Measurements from ENCODE around the gene GZF1.

GZF1 gene

GRCh38 chr20:23387118-23387443 lies 25.1 kb downstream of the GZF1 start:
- no peaks in the 10 kb centered on the region for H3K9me3 ChIP-seq (ENCODE audit: severe bottlenecking)
- no peak overlapping the region for H3K4me3 ChIP-seq (ENCODE audit: severe bottlenecking)
- no peak overlapping the region for H3K27ac ChIP-seq (ENCODE audit: poor library complexity, severe bottlenecking)
- H3K27me3 ChIP-seq (ENCODE audit: insufficient read depth, poor library complexity, severe bottlenecking), result no peaks in the 10 kb centered on the region
- ATAC-seq (ENCODE audit: low read depth) (no peak), DNase-seq (ENCODE audit: low spot score) (no peak)
- TF ChIP-seq CTCF (IDR thresholded peaks at IDR 0.05; ENCODE audit: poor library complexity, severe bottlenecking), result no peak
- peaks cover 62% of the 10 kb centered on the region for H3K36me3 ChIP-seq (ENCODE audit: low read depth)
- no peaks in the 10 kb centered on the region for H3K4me1 ChIP-seq (ENCODE audit: insufficient read depth, poor library complexity, severe bottlenecking)

GRCh38 chr20:23390091-23390774 lies 28.3 kb downstream of the GZF1 start:
- Histone ChIP-seq H3K36me3 (ENCODE audit: low read depth) (peaks cover 72% of the 10 kb centered on the region), H3K27ac (ENCODE audit: poor library complexity, severe bottlenecking) (no peak overlapping the region)

GRCh38 chr20:23391707-23392310 lies 29.8 kb downstream of the GZF1 start:
- Histone ChIP-seq H3K36me3 (ENCODE audit: low read depth) (peaks cover 85% of the 10 kb centered on the region), H3K9me3 (ENCODE audit: severe bottlenecking) (no peaks in the 10 kb centered on the region), H3K4me3 (ENCODE audit: severe bottlenecking) (no peak overlapping the region), H3K27me3 (ENCODE audit: insufficient read depth, poor library complexity, severe bottlenecking) (no peaks in the 10 kb centered on the region), H3K27ac (ENCODE audit: poor library complexity, severe bottlenecking) (no peak overlapping the region), H3K4me1 (ENCODE audit: insufficient read depth, poor library complexity, severe bottlenecking) (no peaks in the 10 kb centered on the region)
- ATAC-seq (ENCODE audit: low read depth) (no peak), DNase-seq (ENCODE audit: low spot score) (no peak)
- TF ChIP-seq CTCF (IDR thresholded peaks at IDR 0.05; ENCODE audit: poor library complexity, severe bottlenecking), result no peak

More at GRCh38 chr20:23390091-23390774, 28.3 kb downstream of the GZF1 start:
- ATAC-seq (ENCODE audit: low read depth) (no peak), DNase-seq (ENCODE audit: low spot score) (no peak)
- H3K9me3 ChIP-seq (ENCODE audit: severe bottlenecking), result no peaks in the 10 kb centered on the region
- no peaks in the 10 kb centered on the region for H3K27me3 ChIP-seq (ENCODE audit: insufficient read depth, poor library complexity, severe bottlenecking)
- no peaks in the 10 kb centered on the region for H3K4me1 ChIP-seq (ENCODE audit: insufficient read depth, poor library complexity, severe bottlenecking)
- TF ChIP-seq CTCF (IDR thresholded peaks at IDR 0.05; ENCODE audit: poor library complexity, severe bottlenecking), result no peak
- H3K4me3 ChIP-seq (ENCODE audit: severe bottlenecking), result no peak overlapping the region

- DNase-seq (ENCODE audit: low spot score), result no peak
- Histone ChIP-seq H3K4me1 (ENCODE audit: insufficient read depth, poor library complexity, severe bottlenecking) (no peaks in the 10 kb centered on the region), H3K36me3 (ENCODE audit: low read depth) (peaks cover 62% of the 10 kb centered on the region), H3K27ac (ENCODE audit: poor library complexity, severe bottlenecking) (no peak overlapping the region), H3K27me3 (ENCODE audit: insufficient read depth, poor library complexity, severe bottlenecking) (no peaks in the 10 kb centered on the region), H3K9me3 (ENCODE audit: severe bottlenecking) (no peaks in the 10 kb centered on the region), H3K4me3 (ENCODE audit: severe bottlenecking) (no peak overlapping the region)
- ATAC-seq (ENCODE audit: low read depth), result no peak
- TF ChIP-seq CTCF (IDR thresholded peaks at IDR 0.05; ENCODE audit: poor library complexity, severe bottlenecking), result no peak
Observed at GRCh38 chr20:23393996-23394775, 32.2 kb downstream of the GZF1 start.

All from RWPE2 (cell line).